Erythroblast (primary cell): ENCODE measurements around the gene CASR.

ENCODE experiments used
- DNase-seq, 2 experiments: peaks; one replicate each; lab custom pipeline; 2025; lab: John Stamatoyannopoulos, UW
- GATA1 ChIP-seq: IDR thresholded peaks from 2 replicates; pipeline ENCODE4 v1.6.1; 2011; ENCODE audit warnings: low read depth, mild to moderate bottlenecking, control low read depth, low read length, moderate library complexity
- POLR2A ChIP-seq: IDR thresholded peaks from 2 replicates; pipeline ENCODE4 v1.6.1; 2011; ENCODE audit warnings: mild to moderate bottlenecking, low read length

Gene CASR

GRCh38 chr3:122231465-122232157 is 48.1 kb downstream of the CASR start:
- no peak for DNase-seq
- TF ChIP-seq GATA1: no peak
- no peak for TF ChIP-seq POLR2A

GRCh38 chr3:122232485-122232884 is 49.0 kb downstream of the CASR start:
- no peak for DNase-seq
- TF ChIP-seq GATA1: no peak
- TF ChIP-seq POLR2A: no peak

GRCh38 chr3:122233101-122233952 is 49.9 kb downstream of the CASR start:
- no peak for DNase-seq
- TF ChIP-seq GATA1 (no peak), POLR2A (no peak)

GRCh38 chr3:122234117-122234516 is 50.6 kb downstream of the CASR start:
- no peak for DNase-seq
- no peak for TF ChIP-seq GATA1
- TF ChIP-seq POLR2A: no peak

GRCh38 chr3:122235147-122235546 is 51.7 kb downstream of the CASR start:
- TF ChIP-seq POLR2A (no peak), GATA1 (no peak)

GRCh38 chr3:122239112-122239511 is 55.6 kb downstream of the CASR start:
- TF ChIP-seq POLR2A (no peak), GATA1 (no peak)
- no peak for DNase-seq

More at GRCh38 chr3:122235147-122235546, 51.7 kb downstream of the CASR start:
- no peak for DNase-seq

GRCh38 chr3:122245513-122246174 is 62.2 kb downstream of the CASR start:
- DNase-seq: no peak
- TF ChIP-seq GATA1: no peak

- TF ChIP-seq GATA1 (no peak), POLR2A (no peak)
- DNase-seq: no peak
These were observed 62.7 kb downstream of the CASR start for GRCh38 chr3:122246199-122246598.

- DNase-seq: no peak
- no peak for TF ChIP-seq GATA1
- TF ChIP-seq POLR2A: no peak
These were observed 63.8 kb downstream of the CASR start for GRCh38 chr3:122247087-122247824.

GRCh38 chr3:122247825-122248185 is 64.3 kb downstream of the CASR start:
- TF ChIP-seq GATA1 (no peak), POLR2A (no peak)
- no peak for DNase-seq

- DNase-seq: no peak
- TF ChIP-seq POLR2A (no peak), GATA1 (no peak)
These were observed 68.0 kb downstream of the CASR start for GRCh38 chr3:122251428-122251827.

GRCh38 chr3:122253581-122253980 is 70.1 kb downstream of the CASR start:
- TF ChIP-seq GATA1: no peak
- TF ChIP-seq POLR2A: no peak
- no peak for DNase-seq

- DNase-seq: no peak
- TF ChIP-seq POLR2A (no peak), GATA1 (no peak)
These were observed 72.4 kb downstream of the CASR start for GRCh38 chr3:122255757-122256439.
